Measurements from ENCODE around the gene DMXL2. TPM values are rescaled to one million over a fixed set of nuclear protein-coding genes. Genes with fewer than 3 reads are reported as not detected.

Gene DMXL2
- total and polyA plus RNA-seq, 9 of the 15 experiments (the other 6 are each of a cell fraction or from before 2014, with no cell fraction given) = 9.3 to 57.7 (median 30.7) TPM

DNA sequence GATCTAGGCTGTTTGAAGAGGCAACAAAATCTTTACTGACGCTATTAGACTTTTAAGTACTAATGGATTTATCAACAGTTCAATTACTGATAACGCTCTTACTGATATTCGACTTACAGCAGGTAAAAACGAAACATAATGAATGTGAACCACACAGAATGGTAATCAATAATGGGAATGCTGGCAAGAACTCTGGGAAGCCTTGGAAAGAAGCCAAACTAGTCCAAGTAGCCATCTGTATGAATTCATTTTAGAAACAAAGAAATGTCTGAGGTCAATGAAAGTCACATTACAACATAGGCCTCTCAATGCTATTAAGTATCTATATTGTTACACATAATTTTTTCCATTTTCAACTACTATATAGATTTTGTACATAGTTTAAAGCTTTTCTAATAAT is 130.0 kb downstream of the DMXL2 start:
- CTCF ChIA-PET (ENCODE audit: low intra/inter-chr PET ratio) = no interaction called here
- H4K20me1 ChIP-seq (replicated peaks; ENCODE audit: control insufficient read depth, insufficient read depth, low read length) = no peaks in the 10 kb centered on the region
- H3K9ac ChIP-seq (ENCODE audit: insufficient read depth in 1 of 2, low read depth in 2 of 2, low read length in 2 of 2) = no peak overlapping the region
- POLR2A ChIA-PET = interaction anchor here (0.5 kb wide), 1 partner anchor 29 kb away, joined by 3 read pairs; no protein-coding TSS in a partner anchor
- DNase-seq (ENCODE audit: extremely low read depth in 1 of 4, low spot score in 3 of 4) (no peak), FAIRE-seq (peak; percentile 46), ATAC-seq (no peak)
- H3K79me2 ChIP-seq (ENCODE audit: control insufficient read depth, insufficient read depth, low read length) = no peaks in the 10 kb centered on the region
- H3K9me3 ChIP-seq (replicated peaks; ENCODE audit: control insufficient read depth, insufficient read depth, low read depth, low read length) = no peaks in the 10 kb centered on the region
- H2AFZ ChIP-seq (ENCODE audit: low read depth, low read length) = no peak overlapping the region
- no peaks in the 10 kb centered on the region for H3K4me1 ChIP-seq (replicated peaks in 1 of 2; ENCODE audit: control insufficient read depth in 2 of 2, insufficient read depth in 2 of 2, low read length in 2 of 2)
- 83% methylated on average over 4 of the region's 4 CpGs for WGBS (ENCODE audit: insufficient coverage, low coverage, missing lambda C conversion rate)
- H3K36me3 ChIP-seq (ENCODE audit: control insufficient read depth, insufficient read depth, low read length) = peaks cover 39% of the 10 kb centered on the region; the same call in 2 of the 3 replicates
- in situ Hi-C loops (cut with MboI) = no loop called here
- no peak overlapping the region for H3K27ac ChIP-seq (ENCODE audit: extremely low read depth, low read depth, low read length)
- BruUV-seq (replicated peaks) = no TSS peak
- TF ChIP-seq THRAP3 (IDR thresholded peaks at IDR 0.05; ENCODE audit: borderline replicate concordance) (no peak), ZBTB17 (CRISPR knock-in tag; IDR thresholded peaks at IDR 0.05) (no peak), SIN3B (IDR thresholded peaks at IDR 0.05; ENCODE audit: low read depth) (no peak), ZNF175 (CRISPR knock-in tag; IDR thresholded peaks at IDR 0.05; ENCODE audit: low read depth) (no peak)
- TF ChIP-seq, protein P1, sequence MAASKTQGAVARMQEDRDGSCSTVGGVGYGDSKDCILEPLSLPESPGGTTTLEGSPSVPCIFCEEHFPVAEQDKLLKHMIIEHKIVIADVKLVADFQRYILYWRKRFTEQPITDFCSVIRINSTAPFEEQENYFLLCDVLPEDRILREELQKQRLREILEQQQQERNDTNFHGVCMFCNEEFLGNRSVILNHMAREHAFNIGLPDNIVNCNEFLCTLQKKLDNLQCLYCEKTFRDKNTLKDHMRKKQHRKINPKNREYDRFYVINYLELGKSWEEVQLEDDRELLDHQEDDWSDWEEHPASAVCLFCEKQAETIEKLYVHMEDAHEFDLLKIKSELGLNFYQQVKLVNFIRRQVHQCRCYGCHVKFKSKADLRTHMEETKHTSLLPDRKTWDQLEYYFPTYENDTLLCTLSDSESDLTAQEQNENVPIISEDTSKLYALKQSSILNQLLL (CRISPR knock-in tag; IDR thresholded peaks at IDR 0.05; ENCODE audit: borderline replicate concordance) = no peak
- no peaks in the 10 kb centered on the region for H3K27me3 ChIP-seq (ENCODE audit: control insufficient read depth in 2 of 2, insufficient read depth in 2 of 2, low read length in 2 of 2)
- H3K4me3 ChIP-seq = no peak overlapping the region
- H3K4me2 ChIP-seq (ENCODE audit: insufficient read depth, low read length) = no peak overlapping the region
- intact Hi-C loops (cut with micrococcal nuclease) = no loop called here
- no peaks in the 10 kb centered on the region for H3K9me1 ChIP-seq (ENCODE audit: control insufficient read depth, insufficient read depth, low read length)
